ENCODE data around the gene SMIM23. TPM values are rescaled to one million over a fixed set of nuclear protein-coding genes. Genes with fewer than 3 reads are reported as not detected.

SMIM23 gene
- total RNA-seq, 1 donor from 2014 or later, result not detected

DNA sequence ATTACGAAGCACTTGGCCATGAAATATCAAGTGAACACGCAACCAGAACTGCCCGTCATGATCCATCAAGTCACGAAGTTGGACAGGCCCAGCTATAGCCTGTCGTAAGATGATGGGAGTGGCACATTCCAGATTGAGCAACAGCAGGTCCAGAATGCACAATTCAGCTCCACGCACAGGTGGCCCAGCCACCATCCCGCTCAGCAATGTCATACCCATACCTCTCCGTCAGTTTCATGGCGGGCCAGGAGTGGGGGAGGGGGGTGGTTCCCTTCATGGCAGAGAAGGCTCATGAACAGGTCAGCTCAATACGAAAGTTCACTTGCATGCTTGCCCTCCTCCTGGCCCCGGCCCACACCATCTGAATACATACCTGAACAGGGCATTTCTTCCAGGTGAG is 34.9 kb downstream of the SMIM23 start:
- no peak for DNase-seq

DNA sequence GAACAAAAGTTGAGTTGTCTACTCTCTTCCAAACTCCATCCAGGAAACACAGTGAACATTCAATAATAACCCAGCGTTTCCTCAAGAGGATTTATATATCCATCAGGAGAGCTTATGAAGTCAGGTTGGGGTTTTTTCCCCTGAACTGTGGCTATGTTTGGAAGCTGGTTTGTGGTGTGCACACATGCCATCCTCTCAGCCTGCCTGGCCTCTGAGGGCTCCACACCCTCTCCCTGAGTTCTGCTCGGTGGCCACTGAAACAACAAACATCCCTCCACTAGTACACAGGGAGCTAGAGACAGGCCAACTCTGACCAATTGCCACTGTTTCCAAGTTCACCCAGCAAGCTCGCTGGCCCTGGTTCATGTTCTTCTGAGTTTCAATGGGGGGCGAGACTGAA is 35.7 kb downstream of the SMIM23 start:
- no peak for DNase-seq

DNA sequence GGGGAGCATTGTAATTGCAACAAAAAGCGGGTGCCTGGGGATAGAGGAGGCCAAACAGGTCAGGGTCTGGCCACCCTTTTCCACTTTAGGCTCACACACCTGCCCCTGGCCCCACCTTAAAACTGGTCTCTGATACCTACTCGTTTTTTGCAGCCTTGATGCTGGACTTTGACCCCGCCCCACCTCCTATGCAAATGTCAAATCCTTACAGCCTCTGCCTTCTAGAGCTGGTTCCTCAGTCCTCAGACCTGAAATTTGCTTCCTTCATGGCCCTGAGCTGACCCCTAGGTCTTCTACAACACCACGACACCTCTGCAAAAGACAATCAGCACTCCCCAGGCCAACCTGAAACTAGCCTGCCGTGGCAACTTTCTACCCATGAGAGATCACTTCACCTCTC is 37.7 kb downstream of the SMIM23 start:
- no peak for DNase-seq

DNA sequence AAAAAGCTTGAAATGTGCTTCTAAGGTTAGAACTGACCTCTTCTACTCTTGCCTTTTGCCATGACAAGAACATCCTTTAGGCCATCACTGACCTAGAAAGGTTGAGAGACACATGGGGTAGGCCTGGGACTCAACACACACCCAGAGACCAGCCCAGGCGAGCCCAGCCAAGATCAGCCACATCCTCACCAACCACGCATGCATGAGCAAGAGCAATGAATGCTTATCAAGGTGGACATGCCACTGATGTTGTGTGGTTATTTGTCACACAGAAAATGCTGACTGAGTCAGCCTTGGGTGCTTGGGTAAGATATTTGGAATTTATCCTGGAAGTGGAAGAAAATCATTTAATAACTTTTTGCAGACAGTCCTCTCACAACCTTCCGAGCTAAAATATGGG is 39.4 kb downstream of the SMIM23 start:
- no peak for DNase-seq

DNA sequence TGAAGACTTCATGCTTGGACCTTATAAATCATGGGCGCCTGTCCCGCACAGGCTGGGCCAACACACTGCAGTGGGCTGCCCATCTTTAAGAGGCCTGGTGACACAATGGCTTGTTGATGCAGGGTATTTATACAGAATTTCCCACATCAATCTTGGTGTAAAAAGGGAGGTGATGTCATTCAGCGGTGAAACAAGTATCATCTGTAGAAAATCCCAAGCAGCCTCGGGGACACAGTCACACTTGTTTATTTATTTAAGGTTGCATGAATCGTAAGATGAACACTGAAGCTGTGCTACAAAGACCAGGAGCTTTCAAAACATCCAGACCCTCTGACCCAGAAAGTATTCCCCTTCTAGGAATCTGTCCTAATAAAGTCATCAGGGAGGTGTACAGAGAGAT is 40.5 kb downstream of the SMIM23 start:
- DNase-seq, result no peak

DNA sequence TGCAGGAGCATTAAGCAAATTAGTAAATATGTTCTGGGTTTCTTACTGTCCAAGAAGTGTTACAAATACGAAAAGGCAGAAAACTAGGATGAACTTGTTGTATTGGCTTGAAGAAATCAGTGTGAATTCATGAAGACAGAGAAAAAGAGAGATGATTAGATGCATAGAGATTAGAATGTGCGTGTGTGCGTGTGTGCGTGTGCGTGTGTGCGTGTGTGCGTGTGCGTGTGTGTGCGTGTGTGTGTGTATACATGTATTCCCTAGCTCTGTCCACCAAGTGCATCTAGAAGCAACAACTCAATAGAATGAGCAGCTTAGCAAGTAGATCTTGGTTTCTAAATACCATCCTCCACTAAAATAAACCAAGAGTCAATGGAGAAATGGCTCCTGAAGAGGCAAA is 41.5 kb downstream of the SMIM23 start:
- DNase-seq, result no peak

DNA sequence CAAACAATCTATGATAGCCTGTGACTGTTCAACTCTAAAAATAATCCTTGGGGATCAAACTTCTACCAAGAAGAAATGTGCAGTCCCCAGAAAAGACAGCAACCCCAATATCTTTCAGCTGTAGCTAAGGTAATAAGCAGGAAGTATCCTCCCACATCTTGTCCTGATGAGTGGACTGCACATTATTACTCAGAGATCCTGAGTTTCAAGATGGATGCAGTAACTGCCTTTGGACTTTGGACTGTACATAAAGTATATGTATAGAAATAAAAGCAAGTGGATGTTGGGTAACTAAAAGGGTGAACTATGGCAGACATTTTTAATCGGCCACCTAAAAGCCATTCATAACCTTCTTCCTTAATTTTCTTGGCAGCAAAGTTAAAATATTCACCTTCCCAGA is 45.1 kb downstream of the SMIM23 start:
- no peak for DNase-seq

DNA sequence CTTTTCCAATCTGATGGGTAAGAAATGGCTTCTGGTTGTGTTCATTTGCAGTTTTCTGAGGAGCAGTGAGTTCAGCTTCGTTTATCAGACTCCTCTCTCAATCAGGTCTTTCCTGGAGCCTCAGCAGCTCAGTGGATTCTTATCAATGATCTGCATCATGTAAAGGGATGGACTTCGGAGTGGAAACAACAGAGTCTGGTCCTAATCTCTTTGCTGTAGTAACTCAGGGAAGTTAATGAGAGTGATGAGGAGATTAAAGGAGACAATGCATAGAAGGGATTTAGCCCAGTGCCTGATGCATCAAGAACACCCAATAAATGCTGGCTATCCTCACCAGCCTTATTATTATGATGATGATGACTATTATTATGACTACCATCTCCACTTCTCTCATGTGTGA is 47.2 kb downstream of the SMIM23 start:
- no peak for DNase-seq

DNA sequence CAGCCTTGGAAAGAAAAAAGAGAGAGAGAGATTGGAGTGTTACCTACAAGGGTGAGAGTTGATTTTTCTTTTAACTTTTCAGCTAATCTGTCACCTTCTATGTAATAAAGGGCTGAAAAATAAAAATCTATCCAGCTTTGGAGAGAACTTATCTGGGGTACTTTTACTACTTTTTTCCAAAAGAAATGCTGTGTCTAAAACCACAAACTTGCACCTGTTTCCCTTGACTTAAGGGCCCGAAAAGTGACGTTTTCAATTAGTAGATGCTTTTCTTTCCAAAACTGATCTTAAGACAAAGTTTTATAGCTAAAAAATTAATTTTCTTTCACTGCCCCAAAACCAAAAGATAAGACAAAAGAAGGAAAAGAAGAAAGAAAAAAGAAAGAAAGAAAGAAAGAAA is 48.8 kb downstream of the SMIM23 start:
- DNase-seq, result no peak

DNA sequence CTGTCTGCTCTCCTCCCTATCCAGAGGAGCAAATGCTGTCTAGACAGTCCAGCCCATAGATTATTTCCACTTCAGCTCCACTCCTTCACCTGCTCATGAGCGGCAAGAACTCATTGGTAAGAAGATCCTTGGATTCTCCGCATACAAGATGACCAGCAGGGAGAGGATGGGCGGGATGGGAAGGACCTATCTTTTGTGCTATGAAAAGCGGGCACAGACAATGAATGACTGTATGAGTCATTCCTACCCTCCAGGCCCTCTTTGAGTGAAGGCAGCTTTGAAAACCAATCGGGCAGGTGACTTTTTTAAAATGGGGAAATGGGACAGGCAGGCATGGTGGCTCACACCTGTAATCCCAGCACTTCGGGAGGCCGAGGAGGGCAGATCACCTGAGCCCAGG is 49.4 kb downstream of the SMIM23 start:
- DNase-seq, result no peak

DNA sequence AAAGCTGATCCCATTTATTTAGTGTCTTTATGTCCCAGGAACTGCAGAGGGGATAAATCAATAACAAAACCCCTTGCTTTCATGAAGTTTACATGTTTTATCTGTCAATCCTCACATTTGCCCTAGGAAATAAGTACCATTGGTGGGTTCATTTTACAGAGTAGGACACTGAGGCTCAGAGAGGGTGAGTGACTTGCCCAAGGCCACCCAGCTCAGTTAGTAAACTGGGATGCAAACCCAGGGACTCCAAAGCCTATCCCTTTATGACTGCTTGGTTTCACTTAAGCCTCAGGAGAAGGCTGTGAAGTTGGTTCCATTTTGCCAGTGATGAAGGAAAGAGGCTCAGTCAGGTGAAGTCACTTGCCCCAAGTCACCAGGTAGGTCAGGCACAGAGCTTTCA is 51.9 kb downstream of the SMIM23 start:
- DNase-seq, result no peak

DNA sequence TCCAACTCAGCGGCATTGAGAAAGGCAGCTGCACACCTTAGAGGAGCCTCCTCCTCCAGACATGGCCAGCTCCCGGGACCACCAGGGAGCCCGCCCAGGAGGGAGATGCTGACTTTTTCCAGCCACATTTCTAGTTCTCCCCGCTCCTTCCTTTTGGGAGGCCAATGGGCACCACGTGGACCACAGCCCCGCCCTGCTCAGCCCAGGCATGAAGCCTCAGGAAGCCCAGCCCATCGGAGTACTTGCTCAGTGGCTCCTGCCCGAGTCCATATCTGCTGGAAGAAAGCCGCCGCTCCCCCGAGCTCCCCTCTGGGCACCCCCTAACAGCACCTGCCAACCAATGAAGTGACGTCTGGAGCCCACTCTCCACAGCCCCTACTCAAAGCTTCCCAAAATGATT is 52.4 kb downstream of the SMIM23 start:
- no peak for DNase-seq

DNA sequence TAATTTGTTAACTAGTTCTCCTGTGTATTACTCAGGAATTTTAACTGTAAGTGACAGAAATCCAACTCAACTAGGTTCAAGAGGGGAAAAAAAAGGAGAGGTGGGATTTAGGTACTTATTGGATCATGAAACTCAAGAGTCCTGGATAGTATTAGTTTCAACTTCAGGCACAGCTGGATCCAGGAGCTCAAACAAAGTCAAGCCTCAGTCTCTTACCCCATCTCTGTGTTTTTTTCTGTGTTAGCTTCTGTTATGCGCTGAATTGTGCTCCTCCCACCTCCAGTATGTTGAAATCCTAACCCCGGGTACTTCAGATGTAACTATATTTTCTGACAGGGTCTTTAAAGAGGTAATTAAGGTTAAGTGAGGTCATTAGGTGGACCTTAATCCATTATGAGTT is 53.5 kb downstream of the SMIM23 start:
- DNase-seq, result no peak

DNA sequence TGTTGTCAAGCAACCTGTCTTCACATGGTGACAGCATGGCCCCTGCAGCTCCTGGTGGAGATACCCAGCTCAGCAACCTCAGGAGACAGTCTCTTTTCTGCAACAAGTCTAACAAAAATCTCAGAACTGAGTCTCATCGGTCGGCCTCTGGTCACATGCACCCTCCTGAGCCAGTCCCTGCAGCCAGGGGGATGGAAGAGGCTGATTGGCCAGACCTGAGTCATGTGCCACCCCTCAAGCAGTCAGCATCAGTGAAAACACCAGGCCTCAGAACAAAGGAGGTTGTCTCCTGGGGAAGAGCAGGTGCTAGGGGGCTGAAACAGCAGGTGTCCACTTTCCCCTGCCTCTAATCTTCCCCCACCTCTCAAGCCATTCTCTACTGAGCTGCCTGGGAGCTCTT is 54.4 kb downstream of the SMIM23 start:
- no peak for DNase-seq

Other genes starting within 250 kb of the SMIM23 start
- 47.7 TPM for gene FBXW11, start 220.8 kb downstream of the SMIM23 start, total RNA-seq

Measured in skin of body (tissue), 2 donors.